H54 (cell line): ENCODE results near the gene ID3.

Experiments used
- DNase-seq: peaks from one replicate; pipeline ENCODE4 v3.0.0; 2011; ENCODE audit warnings: low spot score, mixed read lengths; ENCODE audit not compliant: insufficient read length
- FAIRE-seq: peaks from 3 replicates; lab custom pipeline; 2011; peaks lifted over from hg19 to GRCh38; lab: Jason Lieb, UNC
- POLR2A ChIP-seq: IDR thresholded peaks from 2 replicates; pipeline ENCODE4 v1.6.1; 2011; ENCODE audit warnings: low read depth, mild to moderate bottlenecking, low read length

Gene ID3

GRCh38 chr1:23539698-23540266 is 19.5 kb downstream of the ID3 start:
- DNase-seq (peak; percentile 68), FAIRE-seq (peak; percentile 83)
- TF ChIP-seq POLR2A: no peak

- DNase-seq (no peak), FAIRE-seq (no peak)
- no peak for TF ChIP-seq POLR2A
Measured at GRCh38 chr1:23537296-23537973, 21.9 kb downstream of the ID3 start.

- DNase-seq (no peak), FAIRE-seq (no peak)
- TF ChIP-seq POLR2A: no peak
Measured at GRCh38 chr1:23533246-23534023, 25.9 kb downstream of the ID3 start.

- TF ChIP-seq POLR2A: no peak
- no peak for FAIRE-seq
- DNase-seq: no peak
Measured at GRCh38 chr1:23531562-23532094, 27.7 kb downstream of the ID3 start.

GRCh38 chr1:23530747-23531561 is 28.3 kb downstream of the ID3 start, which contains the start of gene E2F2:
Gene E2F2, minus strand, starts transcription at chr1:23531233. Its CDS starts 440 bp downstream, at chr1:23530793.
- peak; percentile 54 for DNase-seq
- peak; percentile 13; the same call in 1 of the 2 replicates for TF ChIP-seq POLR2A
- no peak for FAIRE-seq

GRCh38 chr1:23530087-23530746 is 29.1 kb downstream of the ID3 start:
- no peak for TF ChIP-seq POLR2A
- DNase-seq (no peak), FAIRE-seq (no peak)

- DNase-seq: no peak
- FAIRE-seq: no peak
Measured at GRCh38 chr1:23529146-23530086, 29.9 kb downstream of the ID3 start.

GRCh38 chr1:23528250-23528978 is 30.9 kb downstream of the ID3 start:
- peak; percentile 78 for DNase-seq
- FAIRE-seq: peak; percentile 62
- no peak for TF ChIP-seq POLR2A

More at GRCh38 chr1:23529146-23530086, 29.9 kb downstream of the ID3 start:
- no peak for TF ChIP-seq POLR2A

- DNase-seq (no peak), FAIRE-seq (no peak)
- no peak for TF ChIP-seq POLR2A
Measured at GRCh38 chr1:23527900-23528249, 31.4 kb downstream of the ID3 start.

GRCh38 chr1:23527366-23527765 is 31.9 kb downstream of the ID3 start:
- DNase-seq (no peak), FAIRE-seq (no peak)
- no peak for TF ChIP-seq POLR2A

- DNase-seq (no peak), FAIRE-seq (no peak)
- TF ChIP-seq POLR2A: no peak
Measured at GRCh38 chr1:23526329-23527041, 32.8 kb downstream of the ID3 start.
